GM21786 (cell line): ENCODE data around the gene NAP1L4.

Experiments
- ATAC-seq: cut with Tn5 transposase; IDR thresholded peaks from one replicate; pipeline ENCODE4 v1.9.1; 2021; ENCODE audit not compliant: unreplicated experiment

Gene NAP1L4

DNA sequence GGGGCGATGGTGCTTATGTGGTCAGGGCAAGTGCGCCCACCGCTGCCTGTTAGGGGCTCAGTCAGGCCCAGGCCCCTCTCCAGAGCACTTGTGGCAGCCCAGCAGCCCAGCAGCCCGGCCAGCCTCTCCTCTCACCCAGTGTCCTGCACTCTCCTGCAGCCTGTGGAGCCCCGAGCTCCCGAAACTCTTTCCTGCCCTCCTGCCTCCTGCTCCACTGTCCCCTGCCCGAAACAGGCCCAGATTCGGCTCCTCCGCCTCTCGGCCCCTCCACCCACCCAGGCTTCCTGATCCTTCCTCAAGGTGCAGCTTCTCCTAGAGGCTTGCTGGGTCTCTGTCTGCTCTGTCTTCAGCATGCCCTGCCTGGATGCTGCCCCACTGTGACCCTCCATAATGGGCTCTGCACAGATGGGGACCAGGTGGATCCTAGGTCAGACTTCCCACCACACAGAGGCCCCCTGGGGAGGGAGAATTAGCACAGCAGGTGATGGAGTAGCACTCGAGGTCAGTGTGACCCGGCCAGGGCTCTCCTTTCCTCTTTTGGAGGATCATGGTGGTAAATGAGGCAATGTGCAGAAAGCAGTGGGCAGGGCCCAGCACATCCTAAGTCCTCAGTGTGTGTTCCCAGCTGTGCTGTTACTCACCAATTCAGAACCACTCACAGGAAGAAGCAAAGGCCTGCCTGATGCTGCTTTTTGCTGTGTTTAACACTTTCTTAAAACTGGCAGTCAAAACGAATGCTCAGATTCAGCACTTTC lies 18.6 kb upstream of the NAP1L4 start:
- no peak for ATAC-seq

DNA sequence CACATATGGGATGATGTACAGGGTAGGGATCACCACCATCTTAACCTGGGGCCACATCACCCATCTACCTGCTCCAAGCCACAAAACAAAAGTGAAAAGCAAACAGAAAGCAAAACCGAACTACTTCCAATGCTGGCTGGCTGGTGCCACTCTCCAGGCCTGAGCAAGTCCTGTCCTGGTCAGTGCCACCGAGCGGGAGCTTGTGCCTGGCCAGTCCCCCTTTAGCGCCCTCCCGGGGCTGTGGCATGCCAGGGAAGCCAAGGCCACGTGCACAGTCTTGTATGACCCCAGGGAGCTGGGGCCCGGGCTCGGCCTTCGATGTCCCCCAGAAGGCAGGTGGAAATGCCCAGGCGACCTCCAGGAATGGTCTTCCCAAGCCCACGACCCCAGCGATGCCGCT lies 17.9 kb upstream of the NAP1L4 start:
- peak; percentile 24 for ATAC-seq

DNA sequence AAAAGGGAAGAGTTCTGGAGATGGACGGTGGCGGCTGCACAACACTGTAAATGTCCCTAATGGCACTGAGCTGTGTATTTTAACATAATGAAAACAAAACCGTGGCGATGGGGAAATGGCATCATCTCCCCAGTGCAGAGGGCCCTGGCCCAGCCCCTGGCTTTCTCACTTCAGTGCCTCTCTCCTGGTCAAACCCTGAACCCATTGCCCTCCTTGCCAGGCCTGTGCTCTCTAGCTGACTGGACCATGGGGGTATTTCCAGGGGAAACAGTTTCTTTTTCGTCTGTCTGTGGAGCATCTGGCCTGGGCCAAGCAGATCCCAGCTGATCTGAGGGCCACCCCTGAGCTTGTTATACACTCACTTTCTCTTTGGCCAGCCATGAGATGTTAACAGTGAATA lies 17.4 kb upstream of the NAP1L4 start:
- peak; percentile 34 for ATAC-seq

DNA sequence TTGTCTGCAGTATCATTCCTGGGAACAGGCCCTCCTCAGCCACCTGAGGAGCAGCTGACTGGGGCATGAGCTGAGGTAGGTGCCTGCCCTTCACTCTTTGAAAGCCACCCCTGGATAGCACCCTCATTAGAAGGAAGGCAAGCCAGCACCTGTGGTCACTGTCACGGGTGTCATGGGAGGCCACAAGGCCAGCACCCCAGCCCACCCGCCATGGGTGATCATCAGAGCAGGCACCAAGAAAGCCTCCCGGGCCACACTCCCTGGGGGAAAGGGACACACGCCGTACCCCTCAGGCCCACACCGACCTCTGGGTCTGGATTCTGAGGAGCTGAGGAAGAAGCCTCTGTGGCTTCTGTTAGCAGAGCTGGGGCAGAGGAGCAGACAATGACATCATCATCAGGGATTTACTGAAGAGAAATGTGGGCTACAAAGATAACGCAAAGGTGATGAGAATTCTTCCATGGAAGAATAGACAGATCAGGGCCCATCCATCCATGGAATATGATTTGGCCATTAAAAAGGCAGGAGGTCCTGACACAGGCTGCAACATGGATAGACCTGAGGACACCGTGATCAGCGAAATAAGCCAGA lies 16.7 kb upstream of the NAP1L4 start:
- no peak for ATAC-seq

DNA sequence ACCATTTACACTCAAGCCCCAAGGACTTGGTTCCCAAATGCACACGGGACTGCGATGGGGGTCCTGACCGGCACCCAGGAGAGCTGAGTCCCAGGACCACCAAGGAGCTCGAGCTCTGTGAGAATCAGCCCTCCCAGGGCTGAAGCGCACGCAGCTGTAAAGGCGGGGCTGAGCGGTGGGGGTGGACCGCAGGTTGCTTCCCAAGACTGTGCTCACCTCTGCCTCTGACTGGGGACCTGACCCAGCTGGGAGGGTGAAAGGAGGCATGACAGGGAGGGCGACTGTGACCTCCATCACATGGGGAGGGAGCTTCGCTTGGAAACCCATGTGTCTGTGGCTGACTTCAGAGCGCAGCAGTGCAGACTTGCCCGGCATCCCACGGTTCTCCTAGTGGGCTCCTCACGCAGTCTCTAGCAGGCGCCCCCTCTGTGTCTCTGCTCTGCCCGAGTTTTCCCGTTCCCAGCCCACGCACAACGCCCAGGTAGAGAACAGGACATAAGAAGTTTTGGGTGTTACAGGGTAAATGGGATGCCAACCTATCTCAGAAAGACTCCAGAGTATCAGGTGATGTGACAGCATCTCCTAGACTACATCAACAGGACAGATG lies 15.4 kb upstream of the NAP1L4 start:
- no peak for ATAC-seq

DNA sequence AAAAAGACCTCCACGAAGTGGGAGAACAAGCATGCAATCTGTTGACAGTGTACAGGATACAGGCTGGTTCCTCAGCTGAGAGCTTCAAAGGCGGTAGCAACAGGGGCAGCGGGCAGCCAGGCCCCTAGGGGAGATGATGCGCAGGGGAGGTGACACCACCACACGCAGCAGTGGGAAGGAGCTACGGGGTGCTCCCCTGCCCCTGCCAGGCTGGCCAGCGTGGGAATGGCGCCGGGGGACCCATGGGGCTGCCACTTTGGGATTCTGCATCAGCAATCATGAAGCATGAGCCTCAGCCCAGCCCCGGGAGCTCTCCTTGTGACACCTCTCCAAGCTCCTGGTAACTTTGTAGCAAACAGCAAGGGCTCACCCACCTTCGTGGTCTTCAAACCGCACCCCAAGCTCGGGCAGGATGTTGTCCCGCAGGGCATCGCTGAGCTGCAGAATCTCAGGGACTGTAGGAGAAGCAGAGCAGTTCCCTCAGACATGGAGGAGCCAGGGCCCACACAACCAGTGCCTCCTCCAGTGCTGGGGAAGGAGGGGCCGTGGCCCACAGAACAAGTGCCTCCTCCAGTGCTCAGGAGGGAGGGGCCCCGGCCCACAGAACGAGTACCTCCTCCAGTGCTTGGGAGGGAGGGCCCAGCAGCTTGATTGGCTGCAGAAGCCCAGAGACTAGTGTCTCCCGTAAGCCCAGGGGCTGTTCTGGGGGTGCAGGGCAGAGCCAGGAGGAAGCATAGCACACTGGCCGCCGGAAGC lies 14.6 kb upstream of the NAP1L4 start:
- ATAC-seq = no peak

DNA sequence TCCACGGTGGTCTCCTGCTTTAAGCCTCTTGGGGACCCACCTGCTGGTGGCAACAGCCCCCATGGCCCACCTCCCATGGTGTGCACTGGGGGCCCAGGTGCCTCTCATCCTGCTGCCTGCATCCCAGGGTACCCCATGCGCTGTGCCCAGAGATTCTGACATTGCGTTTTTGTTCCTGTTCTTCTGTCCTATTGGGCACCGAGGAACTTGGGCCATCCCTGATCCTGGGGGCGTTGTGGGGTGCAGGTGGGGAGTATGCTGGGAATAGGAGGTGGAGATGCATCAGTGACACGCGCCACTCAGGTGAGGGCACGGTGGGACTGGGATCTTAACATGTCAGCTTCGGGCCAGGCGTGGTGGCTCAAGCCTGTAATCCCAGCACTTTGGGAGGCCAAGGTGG lies 12.4 kb upstream of the NAP1L4 start:
- no peak for ATAC-seq

DNA sequence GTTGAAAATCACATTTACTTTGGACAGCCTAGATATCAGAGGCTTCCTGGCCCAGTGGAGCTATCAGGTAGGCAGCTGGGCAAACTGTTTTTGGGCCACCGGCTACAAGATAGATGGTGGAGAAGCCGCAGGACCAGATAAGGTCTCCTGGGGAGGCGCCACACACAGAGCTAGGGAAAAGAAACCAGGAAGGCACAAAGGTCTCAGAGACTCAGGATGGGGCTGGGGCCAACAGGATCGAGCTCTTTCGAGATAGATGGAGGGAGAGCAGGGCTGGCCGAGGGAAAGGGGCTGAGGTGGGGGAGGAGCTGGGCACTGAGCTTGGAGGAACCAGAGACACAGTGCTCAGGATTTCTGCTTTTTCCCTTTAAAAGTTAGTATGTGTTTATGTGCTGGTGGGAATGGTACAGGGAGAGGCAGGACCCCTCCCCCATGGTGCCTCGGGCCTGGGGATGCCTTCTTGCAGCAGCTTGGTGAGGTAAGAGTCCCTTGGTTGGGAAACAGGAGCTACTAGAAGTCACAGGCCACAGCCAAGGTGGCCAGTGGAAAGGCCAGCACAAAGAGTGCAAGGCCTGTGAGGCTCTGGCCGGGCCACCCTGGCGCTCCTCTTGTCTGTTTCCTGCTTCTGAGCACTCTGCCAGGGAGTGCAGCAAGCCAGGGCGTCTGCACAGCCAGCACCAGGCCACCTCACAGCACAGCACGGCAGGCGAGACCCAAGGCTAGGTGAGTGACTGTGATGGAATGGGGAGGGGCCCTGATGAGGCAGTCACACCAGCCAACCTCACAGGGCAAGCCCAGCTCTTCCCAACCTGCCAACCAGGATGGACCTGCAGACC lies 11.5 kb upstream of the NAP1L4 start:
- ATAC-seq = no peak

DNA sequence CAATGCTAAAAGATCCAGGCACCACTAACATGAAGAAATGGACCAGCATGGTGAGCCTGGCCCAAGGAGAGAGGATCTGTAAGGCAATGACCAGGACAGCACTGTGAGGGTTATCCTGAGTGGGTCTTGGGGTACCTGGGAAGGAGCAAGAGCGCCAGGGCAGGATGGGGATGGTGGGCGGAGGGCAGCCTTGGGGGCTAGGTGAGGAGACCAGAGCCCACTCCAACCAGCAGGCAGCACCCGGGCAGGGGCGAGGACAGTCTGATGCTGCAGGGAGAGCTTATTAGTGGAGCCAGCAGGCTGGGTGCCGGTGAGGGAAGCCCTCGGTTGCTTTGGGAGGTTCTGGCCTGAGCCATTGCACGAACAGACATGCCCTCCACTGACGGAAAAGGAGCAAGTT lies 10.7 kb upstream of the NAP1L4 start:
- ATAC-seq = no peak

DNA sequence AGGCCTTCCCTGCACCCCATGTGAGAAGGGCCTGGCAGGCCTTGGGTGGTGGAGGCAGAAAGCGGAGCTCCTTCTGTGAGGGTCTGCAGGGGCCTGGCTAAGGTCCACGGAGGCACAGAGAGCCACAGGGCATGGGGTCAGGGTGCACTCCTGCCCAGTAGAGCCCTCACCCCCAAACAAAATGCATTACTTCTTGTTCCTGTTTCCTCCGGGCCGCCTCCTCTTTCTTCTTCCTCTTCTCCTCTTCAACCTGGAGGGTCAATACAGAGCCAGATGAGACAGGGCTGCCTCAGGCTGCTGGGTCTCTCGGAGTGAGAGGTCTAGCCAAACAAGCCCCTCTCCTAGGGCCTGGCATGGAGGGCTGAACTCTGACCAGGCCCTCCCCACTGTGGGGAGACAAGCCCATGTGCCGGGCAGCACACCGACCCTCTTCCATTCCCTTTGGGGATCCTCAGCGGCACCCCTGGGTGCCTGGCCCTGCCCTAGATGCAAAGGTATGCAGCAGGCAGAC lies 10.3 kb upstream of the NAP1L4 start:
- ATAC-seq = no peak

DNA sequence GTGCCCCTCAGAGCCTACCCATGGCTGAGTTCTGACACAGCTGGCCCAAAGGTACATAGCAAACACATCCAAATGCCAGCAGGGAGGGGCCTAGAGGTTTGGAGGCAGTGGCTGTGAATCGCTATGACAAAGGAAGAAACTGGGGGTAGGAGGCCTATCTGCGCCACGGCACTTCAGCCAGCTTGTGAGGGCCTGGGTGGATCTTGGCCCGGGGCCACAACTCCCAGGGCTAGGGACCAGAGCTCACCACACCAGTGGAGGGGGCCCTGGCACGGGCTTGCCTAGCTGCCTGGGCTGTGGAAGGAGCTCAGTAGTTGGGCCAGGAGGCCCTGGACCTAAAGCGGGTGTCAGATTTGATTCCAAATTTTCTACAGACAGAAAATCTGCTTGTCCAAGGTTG lies 9.4 kb upstream of the NAP1L4 start:
- ATAC-seq = no peak

DNA sequence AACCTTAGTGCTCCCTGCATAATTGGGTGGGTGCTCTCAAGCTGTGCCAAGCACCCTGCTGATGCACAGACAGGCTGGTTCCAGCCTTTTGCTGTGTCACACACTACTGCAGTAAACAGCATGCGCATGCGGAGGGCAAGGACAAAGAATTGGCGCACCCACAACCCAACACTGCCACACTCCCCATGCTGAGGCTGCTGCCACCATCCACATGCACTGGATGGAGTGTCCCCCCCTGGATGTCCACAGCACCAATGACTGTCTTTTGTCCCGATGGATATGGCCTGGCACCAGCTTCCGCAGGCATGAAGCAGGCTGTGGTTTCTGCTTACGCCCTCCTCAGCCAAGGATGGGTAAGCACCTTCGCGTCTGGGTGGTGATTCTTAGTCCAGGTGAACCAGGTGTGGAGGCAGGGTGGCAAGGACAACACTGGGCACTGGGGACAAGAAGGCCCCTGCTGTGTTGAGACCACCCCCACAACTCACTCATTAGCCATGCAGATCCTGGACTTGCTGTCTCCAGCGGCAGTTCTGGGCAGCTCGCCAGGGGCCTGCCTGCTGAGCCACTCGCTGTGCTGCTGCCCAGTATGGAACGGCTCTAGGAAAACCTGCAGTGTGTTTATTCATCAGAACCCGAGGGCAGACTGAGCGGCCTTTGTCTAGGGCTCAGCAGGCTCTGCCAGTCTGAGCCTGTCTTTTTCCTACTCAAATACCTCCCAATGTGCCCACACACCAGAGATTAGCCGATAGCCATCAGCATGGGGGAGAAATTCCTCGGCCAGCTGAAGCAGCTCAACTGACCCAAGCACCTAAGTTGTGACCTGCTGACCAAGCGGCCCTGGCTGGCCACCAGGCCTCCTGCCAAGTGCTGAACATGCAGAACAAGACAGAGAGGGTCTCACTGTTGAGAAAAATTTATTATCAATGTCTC lies 8.2 kb upstream of the NAP1L4 start:
- ATAC-seq = no peak

DNA sequence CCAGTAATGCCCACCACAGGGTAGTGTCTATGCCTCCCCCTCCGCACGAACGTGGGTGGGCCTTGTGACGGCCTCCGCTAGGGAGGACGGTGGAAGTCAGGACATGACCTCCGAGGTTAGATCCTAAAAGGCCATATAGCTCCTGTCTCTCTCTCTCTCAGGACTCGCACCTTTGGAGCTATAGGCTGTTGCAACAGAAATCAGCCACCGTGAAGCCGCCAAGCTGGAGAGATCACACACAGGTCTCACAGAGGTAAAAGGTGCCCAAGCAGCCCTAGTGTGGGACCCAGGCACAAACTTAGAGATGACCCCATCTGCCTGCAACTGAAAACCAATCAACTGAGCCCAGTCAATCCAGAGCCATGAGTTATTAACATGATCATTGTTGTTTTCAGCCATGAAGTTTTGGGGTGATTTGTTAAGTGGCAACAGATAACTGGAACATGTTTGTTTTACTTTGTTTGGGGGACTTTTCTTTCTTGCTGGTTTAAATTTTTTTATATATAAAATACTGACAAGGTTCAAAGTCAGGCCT lies 7.4 kb upstream of the NAP1L4 start:
- ATAC-seq = no peak

DNA sequence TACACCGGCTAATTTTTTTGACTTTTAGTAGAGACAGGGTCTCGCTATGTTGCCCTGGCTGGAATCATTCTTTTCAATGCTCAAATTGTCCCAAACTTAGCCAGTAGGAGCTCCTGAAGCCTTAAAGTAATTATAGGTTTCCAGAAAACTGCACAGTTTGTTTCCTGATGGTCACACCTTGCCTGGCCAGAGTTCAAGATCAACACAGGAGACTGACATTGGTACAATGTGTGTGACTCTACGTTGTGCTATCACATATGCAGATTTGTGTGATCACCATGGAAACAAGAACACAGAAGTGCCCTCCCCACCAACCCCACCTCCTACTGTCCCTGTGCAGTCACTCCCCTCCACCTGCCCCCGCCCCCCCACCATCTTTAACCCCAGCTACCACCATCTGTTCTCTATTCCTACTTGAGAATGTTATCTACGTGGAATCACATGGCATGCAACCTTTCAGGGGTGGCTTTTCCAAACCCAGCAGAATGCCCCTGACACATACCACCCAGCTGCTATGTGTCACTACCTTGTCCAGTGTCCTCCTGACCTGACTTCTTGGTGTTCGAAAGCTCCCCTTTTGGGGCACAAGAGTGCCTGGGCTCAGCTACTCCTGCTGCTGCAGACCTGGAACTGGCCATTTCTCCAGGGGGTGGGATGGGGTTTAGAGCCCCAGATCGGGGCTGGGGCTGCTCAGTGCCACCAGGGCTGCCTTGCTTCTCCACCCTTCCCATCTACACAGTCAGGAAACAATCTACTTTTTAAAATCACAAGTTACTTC lies 6.1 kb upstream of the NAP1L4 start:
- ATAC-seq = no peak

DNA sequence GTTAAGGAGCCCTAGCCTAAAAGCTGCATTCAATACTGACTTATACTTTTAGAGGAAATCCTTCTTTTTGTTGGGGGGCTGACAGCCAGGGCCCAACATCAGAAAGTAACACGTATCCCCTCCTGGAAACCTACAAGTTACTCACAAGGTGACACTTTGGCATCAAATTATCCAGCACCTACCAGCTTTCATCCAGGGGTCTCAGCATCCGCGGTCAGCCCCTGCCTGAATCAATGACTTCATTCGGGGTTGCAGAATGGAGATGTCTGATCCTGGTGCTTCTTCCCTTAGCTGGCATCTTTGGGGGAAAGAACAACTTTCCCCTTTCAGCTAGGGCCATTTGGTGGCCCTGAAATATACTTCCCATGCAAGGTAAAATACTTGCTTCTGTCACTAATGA lies 5.3 kb upstream of the NAP1L4 start:
- no peak for ATAC-seq

DNA sequence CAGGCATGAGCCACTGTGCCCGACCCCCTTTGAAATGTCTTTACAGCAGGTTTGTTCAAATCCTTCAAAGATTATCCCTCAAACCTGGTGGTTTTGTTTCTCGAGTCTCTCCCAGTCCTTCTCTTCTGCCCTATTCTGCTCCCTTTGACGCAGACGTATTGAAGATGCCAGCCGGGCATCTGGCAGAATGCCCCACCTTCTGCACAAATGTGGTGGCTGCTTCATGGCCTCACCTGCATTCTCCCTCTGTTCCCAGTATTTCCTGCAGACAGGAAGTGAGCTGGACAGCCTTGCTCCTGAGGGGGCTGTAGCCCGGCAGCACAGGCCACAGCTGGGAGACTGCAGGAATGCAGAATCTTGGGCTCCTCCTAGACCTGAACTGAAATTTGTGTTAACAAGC lies 4.8 kb upstream of the NAP1L4 start:
- ATAC-seq = no peak

DNA sequence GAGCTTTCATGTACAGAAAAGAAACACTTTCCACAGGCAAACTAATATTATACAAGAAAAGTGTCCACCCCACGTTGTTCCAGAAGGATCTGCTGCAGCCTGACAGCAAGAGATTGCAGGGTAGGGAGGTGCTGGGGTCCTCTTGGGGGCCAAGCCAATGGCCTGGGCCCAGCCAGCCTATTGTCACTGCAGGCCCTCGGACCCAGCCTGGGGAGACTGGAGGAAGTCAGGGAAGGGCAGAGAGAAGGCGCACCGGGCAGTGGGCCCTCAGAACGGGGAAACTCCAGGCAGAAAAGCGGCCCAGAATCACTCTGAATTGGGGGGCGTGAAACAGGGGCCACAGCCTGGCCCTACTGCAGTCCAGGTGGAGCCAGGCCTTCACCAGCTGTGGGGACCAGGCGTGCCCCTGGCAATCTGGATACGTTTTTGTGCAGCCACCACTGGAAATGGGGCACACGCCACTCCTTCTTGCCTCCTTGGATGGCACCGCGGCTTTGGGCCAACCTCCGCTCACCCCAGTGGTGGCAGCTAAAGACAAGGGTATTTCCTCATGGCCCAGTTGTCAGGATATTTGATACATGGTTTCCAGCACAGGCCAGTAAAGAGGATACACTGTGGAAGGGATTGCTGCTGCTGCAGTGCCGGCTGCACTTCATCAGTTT lies 3.9 kb upstream of the NAP1L4 start:
- ATAC-seq = no peak

DNA sequence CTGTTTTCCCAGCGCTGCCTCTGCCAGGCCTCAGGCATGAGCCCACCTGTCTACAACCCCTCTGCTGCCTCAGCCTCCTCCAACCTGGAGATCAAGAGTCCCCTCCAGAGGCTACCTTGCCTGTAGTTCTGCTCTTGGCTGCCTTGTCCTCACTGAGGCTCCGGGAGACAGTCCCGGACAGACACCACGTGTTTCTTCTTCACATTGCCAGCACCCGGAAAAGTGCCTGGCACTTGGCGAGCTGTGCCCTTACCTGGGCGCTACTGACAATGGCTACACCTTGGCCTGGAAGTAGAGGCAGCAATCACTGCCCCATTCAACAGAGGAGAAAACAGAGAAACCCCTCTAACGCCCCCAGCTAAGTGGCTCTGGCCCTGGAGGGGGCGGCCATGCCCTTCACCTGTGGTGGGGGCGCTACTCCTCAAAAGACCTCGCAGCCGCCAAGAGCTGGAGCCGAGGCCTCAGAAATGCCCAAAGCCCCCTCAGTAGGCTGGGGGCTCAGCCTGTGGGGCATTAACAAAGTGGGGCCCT lies 3.0 kb upstream of the NAP1L4 start:
- ATAC-seq = no peak
